Activated CD8-positive, alpha-beta memory T cell treated with anti-CD3 and anti-CD28 coated beads for 1 hour (primary cell): ENCODE data around the gene ALK.

Experiments
- DNase-seq, 2 donors: peaks; one replicate each; pipeline ENCODE4 v3.0.0-alpha.2; 2020; ENCODE audit warnings: low read depth in 1 of 2; ENCODE audit errors: extremely low read depth in 1 of 2

The ALK gene

DNA sequence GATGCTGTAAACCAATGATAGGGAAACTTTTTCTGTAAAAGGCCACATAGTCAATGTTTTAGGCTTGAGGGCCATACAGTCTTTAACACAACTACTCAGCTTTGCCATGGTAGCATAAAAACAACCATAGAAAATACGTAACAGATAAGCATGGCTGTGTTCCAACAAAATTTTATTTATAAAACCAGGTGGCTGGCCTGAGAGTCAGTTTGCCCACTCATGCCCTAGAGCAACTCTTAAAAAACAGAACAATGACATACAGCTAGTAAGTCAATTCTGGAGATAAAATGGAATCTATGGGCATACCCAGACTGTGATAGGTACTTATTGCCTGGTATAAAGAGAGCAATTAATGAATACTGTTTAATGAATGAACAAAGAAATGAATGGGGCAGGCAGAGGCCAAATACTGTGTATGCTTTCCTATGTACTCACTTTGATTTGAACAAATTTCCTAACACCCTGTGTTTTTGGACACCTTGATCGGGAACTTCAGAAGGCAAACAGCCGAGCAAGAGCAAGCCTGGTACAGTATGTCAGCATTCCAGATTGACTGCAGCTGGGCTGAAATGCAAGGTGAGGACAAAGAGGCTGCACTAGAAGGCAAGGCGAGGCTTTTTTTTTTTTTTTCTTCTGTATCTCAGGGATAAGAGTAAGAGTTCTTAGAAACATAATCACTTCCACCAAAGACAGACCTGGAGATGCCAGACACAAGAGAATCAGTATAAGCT lies 490.8 kb downstream of the ALK start:
- DNase-seq, result no peak

DNA sequence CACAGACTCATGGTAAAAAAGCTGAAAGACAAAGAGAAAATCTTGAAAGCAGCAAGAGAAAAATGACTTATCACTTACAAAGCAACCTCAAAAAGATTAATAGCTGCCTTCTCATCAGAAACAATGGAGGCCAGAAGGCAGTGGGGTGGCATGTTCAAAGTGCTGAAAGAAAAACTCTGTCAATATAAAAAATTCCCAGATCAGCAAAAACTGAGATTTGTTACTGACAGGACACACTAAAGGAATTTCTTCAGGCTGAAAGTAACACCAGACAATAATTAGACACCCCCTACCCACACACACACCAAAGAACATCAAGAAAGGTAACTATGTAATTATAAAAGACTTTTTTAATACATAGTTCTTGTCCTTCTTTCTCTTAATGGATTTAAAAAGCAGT lies 495.0 kb downstream of the ALK start:
- no peak for DNase-seq

DNA sequence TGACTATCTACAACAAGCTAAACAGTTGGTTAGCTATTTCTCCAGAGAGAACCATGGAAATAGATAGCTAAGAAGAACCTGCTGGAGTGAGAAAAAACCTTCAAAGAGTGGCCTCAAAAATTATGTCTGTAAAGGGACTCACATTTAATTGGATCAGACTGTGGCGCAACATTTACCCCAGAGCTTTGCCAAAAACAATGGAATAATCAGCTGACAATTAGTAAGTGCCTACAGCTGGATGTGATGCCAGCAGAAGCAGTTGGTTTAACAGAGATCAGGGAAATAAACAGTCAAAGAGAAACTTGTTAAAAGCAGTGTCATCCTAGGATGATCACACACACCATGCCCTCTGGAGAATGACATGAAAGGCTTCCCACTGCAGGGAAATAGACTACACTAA lies 495.5 kb downstream of the ALK start:
- no peak for DNase-seq

DNA sequence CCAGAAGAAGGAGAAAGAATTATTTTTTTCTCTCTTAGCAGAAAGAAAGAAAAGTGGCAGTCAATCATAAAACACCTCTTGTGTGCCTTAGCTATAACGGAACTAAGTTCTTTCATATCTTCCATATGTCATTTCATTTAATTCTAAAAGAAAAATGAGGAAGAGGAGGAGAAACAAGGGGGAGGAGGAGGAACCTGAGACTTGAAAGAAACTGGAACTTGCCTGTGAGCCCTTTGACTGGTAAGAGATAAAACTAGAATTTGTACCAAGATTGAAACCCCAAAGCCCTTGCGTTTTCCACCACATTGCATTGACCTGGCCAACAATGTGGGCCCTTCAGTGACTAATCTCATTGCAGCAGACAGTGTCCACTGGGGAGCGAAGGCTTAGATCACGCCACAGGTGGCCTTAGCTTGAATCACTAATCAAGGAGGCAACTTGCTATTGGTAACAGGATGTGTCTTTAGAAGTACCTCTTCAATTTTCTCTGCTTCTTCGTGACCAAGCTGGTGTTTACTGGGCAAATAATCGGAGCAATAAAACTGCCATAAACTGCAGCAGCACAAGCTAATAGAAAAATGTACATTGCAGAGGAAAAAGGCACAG lies 498.2 kb downstream of the ALK start:
- DNase-seq, result no peak

DNA sequence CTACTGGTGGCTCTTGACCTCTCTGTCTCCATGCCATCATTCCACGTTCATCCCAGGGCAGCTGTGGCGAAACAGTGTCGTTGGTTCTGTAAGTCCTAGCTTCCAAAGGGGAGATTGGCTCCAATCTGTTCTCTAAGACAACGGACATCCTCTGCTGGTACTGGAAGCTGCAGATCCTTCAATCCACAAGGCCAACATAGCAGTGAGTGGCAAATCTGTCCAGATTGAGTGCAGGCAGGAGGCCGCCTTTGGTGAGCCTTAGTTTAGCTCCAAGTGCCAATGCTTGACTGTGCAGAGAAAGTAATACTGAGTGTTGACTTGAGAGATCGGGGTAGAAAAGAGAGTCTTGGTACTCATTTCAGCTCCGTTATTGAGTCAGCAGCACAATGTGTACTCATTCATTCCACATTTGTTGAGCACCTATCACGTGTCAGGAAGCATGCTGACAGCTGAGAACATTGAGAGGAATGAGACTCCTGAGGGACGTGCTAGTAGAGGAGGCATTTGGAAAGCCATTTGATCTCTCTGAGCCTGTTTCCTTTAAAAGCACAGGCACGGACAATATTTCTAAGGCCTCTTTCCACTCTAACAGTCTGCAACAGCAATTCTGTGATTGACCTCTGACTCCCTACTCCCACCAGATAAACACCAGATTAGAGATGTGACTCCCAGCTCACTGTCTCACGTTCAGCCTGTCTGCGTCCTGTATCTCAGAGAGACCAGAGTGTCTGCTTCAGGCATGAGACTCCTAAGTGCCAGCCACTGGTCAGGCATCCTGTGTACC lies 500.2 kb downstream of the ALK start:
- no peak for DNase-seq

DNA sequence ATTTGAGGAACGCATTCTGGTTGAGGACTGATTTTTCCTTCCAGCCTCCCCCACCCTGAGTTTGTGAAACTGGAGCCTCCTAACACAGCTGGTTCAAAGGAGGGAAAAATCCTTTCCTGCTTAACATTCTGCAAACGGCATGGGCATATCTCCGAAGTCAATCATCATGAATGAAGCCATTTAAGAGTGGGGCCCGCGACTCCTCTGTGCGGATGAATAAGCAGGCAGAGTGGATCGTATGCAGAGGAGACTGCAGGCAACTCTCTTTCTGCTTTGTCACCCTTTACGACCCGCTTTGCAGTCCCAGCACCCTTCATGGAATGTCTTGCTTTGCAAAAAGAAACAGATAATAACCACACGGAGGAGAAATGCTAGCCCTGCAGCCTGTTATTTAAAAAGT lies 500.9 kb downstream of the ALK start:
- no peak for DNase-seq

DNA sequence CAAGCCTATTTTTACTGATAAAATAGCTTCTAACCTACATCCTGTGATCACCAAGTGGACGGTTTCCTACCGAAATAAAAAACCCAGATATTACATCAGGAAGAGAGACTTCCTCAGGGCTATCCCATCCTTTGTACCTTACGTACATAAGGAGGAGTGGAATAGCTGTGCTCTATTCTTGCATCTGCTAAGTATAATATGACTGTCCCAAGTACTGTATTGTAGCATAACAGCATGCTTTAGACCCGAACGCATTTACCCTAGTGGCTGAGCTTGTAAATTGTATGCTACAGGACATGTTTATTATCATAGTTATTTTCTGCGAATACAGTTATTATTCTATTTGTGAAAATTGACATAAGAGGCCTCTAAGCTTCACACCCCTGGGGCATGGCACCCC lies 503.8 kb downstream of the ALK start:
- DNase-seq, result no peak

DNA sequence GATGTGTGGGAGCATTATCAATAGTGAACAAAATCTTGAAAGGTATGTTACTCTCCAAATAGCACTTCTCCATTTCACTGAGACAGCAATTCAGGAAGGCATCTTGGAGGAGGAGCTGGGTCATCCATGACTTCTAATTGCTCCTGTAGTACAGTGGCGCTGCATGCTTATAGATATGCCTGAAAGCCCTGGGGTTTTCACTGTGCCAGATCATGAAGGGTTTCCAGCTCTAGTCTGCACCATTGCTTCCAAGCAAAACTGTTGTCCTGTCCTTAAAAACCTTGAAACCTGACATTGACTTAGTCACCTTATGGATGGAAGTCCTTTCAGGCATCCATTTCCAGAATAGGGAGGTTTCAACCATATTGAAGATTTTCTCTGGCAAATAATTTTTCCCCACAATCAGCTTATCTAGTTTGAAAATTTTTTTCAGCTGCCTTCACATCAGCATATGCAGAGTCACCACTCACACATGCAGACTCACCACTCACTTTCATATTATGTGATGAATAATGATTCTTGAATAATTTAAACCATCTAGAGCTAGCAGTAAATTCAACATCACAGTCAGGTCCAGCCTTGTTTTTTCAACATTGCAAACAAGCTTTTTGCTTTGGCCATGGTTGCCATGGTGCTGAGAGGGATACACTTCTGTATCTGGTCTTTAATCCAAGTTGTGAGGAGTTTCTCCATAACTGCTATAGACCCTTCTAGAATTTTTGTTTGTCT lies 509.0 kb downstream of the ALK start:
- no peak for DNase-seq

DNA sequence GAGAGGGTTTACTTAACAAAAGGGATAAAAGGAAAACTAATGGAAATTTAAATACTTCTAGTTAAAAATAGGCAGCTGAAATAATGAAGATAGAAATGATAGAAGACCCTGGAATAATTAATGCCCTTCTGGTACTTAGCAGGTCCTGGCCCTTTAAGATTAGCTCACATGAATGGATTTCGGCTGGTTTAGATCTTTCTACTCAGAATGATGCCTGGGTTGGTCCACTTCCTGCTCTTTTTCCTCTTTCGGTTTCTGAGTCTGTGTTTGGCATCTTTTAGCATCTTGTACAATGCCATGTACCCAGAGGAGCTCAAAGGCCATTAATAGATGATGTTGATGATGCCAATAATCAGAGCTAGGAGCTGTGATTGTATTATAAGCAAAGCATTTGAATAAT lies 515.7 kb downstream of the ALK start:
- DNase-seq, result no peak

DNA sequence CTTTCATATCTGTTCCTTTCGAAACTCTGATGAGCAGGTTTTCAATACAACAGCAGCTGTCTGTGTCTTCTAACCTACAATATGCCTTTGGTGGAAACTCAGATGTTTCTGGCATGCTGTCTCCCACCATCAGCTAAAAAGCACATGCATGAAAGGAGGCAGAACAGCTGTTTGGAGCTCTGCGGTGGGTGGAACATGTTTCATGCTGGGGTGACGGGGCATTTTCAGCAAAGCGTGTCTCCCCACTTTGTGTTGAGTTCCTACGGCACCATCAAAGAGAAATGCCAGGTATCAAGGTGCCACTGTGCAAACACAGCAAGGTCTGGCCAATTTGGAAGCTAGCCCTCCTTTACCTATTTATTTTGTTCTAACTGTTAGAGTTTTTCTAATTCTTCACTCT lies 516.1 kb downstream of the ALK start:
- DNase-seq, result no peak

DNA sequence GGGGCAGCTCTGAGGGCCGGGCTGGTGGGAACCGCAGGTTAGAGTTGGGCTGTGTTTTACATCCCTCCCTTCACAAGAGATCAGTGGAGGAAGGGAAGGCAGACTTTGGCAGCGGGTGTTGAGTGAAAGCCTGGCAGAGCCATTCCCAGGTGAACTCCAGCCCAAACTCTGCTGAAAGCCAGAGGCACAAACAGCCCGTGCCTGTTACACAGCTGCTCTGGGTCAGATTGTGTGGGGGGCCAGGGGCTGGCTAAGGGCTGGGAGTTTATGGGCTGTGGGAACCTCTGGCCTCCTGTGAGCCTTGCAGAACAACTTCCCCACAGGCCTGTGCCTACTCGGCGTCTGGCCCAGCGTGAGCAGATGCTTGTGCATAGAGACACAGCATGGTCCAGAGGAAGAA lies 519.4 kb downstream of the ALK start:
- no peak for DNase-seq

DNA sequence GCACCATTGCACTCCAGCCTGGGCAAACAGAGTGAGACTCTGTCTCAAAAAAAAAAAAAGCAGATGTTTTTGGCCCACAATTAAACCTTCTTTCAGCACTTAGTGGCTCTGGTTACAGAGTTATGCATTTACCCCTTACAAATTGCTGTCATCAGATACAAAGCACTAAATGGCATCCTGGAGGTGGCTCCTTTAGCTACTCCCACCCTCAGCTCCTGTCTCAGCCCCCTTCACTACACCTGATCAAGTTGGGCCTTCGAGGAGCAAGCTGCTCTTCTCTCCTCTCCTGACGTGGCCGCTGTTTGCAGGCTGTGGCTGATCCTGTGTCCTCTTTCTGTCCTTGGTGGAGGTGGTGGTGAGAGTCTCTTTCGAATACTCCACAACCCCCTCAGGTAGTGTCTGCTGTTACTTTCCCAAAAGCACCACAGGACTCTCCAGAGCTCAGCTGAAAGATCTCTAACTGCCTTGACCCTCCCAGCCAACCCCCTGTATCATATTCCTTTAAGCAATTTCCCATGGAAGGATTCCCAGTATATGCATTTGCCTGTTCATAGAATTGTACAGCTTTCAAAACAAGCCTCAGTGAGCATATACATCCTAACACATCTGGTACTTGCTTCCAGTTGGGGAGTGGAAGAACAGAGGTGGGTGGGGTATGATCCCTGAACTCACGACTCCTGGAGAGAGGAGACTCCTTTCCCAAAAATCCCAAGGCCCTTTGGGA lies 520.3 kb downstream of the ALK start:
- DNase-seq, result no peak

DNA sequence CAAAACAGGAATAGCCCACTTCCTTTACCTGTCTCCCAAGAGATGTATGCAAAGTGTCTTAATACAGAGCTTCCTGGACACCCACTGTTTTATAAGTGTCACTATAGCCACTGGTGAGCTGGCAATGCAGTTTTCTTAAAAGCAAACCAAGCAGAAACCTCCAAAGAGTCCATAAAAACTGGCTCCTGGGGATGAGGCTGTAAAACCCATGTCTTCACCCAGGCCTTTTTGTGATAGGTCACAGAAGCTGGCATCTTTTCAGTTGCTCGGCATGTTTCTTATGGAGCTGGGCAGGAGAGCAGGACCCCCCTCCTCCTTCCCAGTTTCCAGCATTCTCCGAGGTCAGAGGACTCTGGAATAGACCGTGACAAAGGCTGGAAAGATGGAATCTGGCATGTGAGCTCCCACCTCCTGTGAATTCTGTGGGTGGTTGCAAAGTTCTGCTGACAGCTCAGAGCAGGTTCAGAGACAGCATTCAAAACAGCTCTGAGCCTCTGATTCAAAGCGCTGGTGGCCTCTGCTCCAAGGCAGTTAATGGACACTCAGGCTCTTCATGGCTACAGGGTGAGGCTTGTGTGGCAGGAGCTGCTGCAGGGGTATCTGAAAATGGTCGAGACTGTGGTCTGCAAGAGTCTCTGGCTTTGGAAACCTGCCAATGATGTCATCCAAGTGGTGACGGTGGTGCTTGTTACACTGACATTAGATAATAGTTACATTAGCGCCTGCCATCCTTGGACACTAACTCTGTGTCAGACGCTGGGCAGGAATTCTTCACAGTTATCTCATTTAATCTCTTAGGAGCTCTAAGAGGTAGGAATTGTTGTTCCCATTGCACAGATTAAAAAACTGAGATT lies 522.8 kb downstream of the ALK start:
- no peak for DNase-seq

DNA sequence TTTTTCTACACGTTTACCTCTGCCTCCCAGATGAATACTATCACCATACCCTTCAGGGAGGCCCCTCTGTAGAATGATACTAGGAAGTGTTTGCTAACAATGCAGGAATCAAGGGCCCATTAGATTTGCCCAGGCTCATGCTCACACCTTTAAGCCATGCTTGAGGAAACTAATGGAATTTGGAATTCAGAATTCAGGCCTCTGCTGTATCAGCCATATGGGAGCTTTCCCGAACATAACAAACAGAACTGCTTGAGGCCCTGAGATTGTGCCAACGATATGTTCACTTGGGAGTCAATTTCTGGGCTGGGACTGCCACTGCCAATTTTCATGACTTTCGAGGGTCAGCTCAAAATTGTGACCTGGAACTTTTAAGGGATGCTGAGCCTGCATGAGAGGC lies 523.7 kb downstream of the ALK start:
- DNase-seq, result no peak

DNA sequence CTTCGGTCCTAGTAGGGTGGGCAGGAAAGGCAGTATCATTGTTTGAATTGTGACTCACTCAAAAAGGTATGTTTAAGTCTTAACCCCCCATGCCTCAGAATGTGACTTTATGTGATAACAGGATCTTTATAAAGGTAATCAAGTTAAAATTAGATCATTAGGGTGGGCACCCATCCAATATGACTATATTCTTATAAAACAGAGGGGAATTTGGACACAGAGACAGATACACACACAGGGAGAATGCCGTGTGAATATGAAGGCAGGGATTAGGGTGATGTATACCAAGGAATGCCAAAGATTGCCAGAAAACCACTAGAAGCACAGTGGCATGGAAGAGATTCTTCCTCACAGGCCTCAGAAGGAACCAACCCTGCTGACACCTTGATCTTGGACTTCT lies 524.3 kb downstream of the ALK start:
- no peak for DNase-seq

DNA sequence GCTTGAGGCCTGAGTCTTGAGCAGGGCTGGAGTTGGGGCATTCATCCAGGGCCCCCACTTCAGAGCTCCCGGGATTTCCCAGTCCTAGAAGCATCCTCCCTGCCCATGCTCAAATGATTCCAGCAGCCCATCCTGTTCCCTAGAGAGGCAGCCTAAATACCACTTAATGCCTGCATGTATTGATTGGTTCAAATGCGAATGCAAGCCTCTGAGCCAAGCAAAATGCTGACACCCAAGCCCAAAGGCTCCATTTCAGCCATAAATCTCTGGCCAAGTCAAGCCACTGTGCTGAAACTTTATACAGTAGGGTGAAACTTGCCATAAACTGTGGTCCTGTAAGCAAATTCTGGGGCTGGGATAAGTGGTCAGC lies 526.4 kb downstream of the ALK start:
- DNase-seq, result no peak

DNA sequence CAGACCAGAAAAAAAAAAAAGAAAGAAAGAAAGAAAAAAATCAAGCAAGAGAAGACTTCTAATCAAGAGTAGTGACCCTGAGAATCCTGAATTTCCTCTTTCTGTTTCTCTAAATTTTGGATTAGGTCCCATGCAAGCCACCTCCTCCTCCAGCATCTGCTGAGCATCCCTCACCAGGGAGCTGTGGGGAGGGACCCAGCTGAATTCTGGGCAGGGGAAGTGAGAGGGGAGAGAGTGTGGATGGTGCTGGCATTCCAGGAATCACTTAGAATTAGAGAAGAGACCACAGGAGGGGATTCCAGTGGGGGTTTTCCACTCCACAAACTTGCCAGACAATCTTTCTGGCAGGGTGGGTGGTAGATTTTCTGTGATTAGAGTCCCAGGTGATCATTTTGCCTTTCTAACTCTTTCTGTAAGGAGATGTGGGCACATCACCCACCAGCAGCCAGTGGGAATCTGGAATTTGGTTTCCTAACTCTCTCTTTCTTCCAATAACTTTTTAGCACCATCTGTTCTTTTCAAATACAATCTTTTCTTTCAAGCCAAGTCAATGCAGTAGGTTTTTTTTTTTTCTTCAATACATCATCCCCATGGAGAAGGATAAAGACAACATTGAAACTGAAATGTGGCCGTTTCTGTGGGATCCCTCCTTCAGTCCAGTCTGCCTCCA lies 526.9 kb downstream of the ALK start:
- no peak for DNase-seq

DNA sequence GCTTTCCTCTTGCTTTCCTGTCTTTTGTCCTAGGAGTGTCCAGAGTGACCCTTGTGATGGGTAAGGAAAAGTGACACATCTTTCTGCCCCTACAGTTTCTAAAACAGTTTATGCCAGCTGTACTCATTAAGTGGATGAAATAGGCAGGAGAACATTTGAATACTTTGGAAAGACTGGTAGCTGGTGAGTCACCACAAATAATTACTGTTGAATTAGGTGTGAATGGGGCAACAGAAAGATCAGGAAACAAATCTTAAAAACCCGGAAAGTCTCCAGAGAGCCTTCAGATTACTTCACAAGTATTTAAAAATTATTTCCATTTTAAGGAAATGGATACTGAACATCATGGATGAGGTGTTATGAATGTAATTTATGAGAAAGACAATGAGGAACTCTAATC lies 527.7 kb downstream of the ALK start:
- DNase-seq, result no peak

DNA sequence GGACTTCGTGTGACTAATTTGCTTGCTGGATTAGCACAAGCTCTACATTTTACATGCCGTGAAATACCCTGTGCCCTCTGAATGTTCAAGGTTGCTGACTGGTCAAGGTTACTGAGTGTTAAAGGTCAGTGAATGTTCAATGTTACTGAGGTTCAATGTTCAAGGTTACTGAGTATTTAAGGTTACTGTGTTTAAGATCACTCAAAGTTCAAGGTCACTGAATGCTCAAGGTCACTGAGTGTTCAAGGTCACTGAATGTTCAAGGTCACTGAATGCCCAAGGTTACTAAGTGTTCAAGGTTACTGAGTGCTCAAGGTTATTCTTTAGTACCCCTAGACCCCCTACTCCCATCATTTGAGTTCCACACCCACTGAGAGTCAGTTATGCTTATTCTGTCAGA lies 528.6 kb downstream of the ALK start:
- DNase-seq, result no peak

DNA sequence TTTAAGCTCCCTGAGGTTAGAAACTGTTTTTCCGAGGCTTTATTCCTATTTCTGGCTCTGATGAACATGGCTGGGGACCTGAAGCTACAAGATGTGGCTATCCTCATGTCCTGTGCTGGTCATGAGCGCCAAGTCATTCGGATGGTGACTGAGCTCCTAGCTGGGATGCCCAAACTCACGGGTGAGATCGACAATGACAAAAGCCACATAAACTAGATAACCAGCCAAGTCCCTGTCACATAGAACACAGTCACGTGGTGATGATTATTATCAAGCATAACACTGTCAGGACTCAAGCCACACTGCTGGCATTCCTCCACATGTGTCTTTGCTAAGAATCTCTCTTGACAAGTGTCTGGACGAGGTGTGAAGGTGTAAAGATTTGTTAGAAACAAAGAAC lies 531.2 kb downstream of the ALK start:
- DNase-seq, result no peak
